PC-3 (cell line): ENCODE data around the gene KNG1.

ENCODE experiments used
- CTCF ChIP-seq: fragments of 300-600 bp; sonication (generic); conservative IDR thresholded peaks from 2 replicates; pipeline ENCODE4 v1.5.1; 2017; ENCODE audit warnings: antibody characterized with exemption, low read depth, mild to moderate bottlenecking, low read length
- EZH2 ChIP-seq: fragments of 300-600 bp; sonication (generic); IDR thresholded peaks from one replicate; pipeline ENCODE4 v1.6.1; 2017; ENCODE audit warnings: antibody characterized with exemption, mild to moderate bottlenecking, low read length; ENCODE audit not compliant: unreplicated experiment
- EZH2phosphoT487 ChIP-seq: fragments of 300-600 bp; sonication (generic); IDR thresholded peaks from 2 replicates; pipeline ENCODE4 v1.6.1; 2018; ENCODE audit warnings: mild to moderate bottlenecking, antibody characterized with exemption, low read length, borderline replicate concordance

GRCh38 chr3:186790261-186790981 lies 73.3 kb downstream of the KNG1 start:
- TF ChIP-seq CTCF (no peak), EZH2 (no peak), EZH2phosphoT487 (no peak)
